ENCODE measurements around the gene ZNF750.

ZNF750 gene

GRCh38 chr17:82872591-82873520, 33.0 kb upstream of the ZNF750 start:
- DNase-seq, result no peak

- DNase-seq, result no peak
Observed at GRCh38 chr17:82871776-82872561, 32.1 kb upstream of the ZNF750 start.

GRCh38 chr17:82871056-82871775, 31.4 kb upstream of the ZNF750 start:
- DNase-seq, result no peak

GRCh38 chr17:82870541-82870940, 30.7 kb upstream of the ZNF750 start:
- no peak for DNase-seq

- DNase-seq, result no peak
Observed at GRCh38 chr17:82870091-82870491, 30.3 kb upstream of the ZNF750 start.

GRCh38 chr17:82869536-82869935, 29.7 kb upstream of the ZNF750 start:
- DNase-seq, result no peak

- DNase-seq, result no peak
Observed at GRCh38 chr17:82868715-82869131, 28.9 kb upstream of the ZNF750 start.

GRCh38 chr17:82867763-82868325, 28.0 kb upstream of the ZNF750 start:
- no peak for DNase-seq

GRCh38 chr17:82866590-82867191, 26.9 kb upstream of the ZNF750 start:
- no peak for DNase-seq

- no peak for DNase-seq
Observed at GRCh38 chr17:82865774-82866395, 26.1 kb upstream of the ZNF750 start.

- DNase-seq, result no peak
Observed at GRCh38 chr17:82865274-82865673, 25.5 kb upstream of the ZNF750 start.

- DNase-seq, result no peak
Observed at GRCh38 chr17:82864713-82865248, 25.0 kb upstream of the ZNF750 start.

GRCh38 chr17:82863941-82864712, 24.3 kb upstream of the ZNF750 start:
- peak; percentile 77 for DNase-seq

GRCh38 chr17:82863383-82863940, 23.6 kb upstream of the ZNF750 start:
- no peak for DNase-seq

GRCh38 chr17:82862737-82863382, 23.0 kb upstream of the ZNF750 start:
- DNase-seq, result no peak

GRCh38 chr17:82862191-82862590, 22.4 kb upstream of the ZNF750 start:
- DNase-seq, result no peak

- DNase-seq, result no peak
Observed at GRCh38 chr17:82861393-82861775, 21.6 kb upstream of the ZNF750 start.

- DNase-seq, result no peak
Observed at GRCh38 chr17:82860606-82861392, 21.0 kb upstream of the ZNF750 start.

Measured in effector CD8-positive, alpha-beta T cell (primary cell).